ENCODE results near the gene ITGB5. TPM values are rescaled to one million over a fixed set of nuclear protein-coding genes. Genes with fewer than 3 reads are reported as not detected.

ITGB5 gene
- total RNA-seq, 2 donors from 2014 or later: 576 to 592 TPM

GRCh38 chr3:124812291-124813265 lies 74.6 kb downstream of the ITGB5 start:
- DNase-seq (ENCODE audit: low spot score): peak; percentile 67
- TF ChIP-seq CTCF (IDR thresholded peaks at IDR 0.05): no peak
- Histone ChIP-seq H3K9me3 (no peaks in the 10 kb centered on the region), H3K27me3 (replicated peaks; ENCODE audit: insufficient read depth) (no peaks in the 10 kb centered on the region), H3K4me3 (peak overlapping the region; percentile 49), H3K27ac (peak overlapping the region; percentile 86 to 96), H3K4me1 (ENCODE audit: control insufficient read depth in 1 of 2, low read depth in 2 of 2) (peaks cover 48 to 85% of the 10 kb centered on the region in 2 donors), H3K36me3 (peaks cover 39% of the 10 kb centered on the region)
- peak; percentile 80 for ATAC-seq (ENCODE audit: insufficient number of reproducible peaks, low FRiP score, low read depth)

- no peak for TF ChIP-seq CTCF (IDR thresholded peaks at IDR 0.05)
- Histone ChIP-seq H3K27ac (peak overlapping the region; percentile 86 to 96), H3K36me3 (peaks cover 34% of the 10 kb centered on the region), H3K27me3 (replicated peaks; ENCODE audit: insufficient read depth) (no peaks in the 10 kb centered on the region), H3K4me1 (ENCODE audit: control insufficient read depth in 1 of 2, low read depth in 2 of 2) (peaks cover 48 to 83% of the 10 kb centered on the region in 2 donors), H3K4me3 (peak overlapping the region; percentile 49), H3K9me3 (no peaks in the 10 kb centered on the region)
- DNase-seq (ENCODE audit: low spot score) (no peak), ATAC-seq (ENCODE audit: insufficient number of reproducible peaks, low FRiP score, low read depth) (no peak)
Measured at GRCh38 chr3:124811436-124811835, 75.7 kb downstream of the ITGB5 start.

GRCh38 chr3:124810970-124811369 lies 76.2 kb downstream of the ITGB5 start:
- no peak for TF ChIP-seq CTCF (IDR thresholded peaks at IDR 0.05)
- no peak for ATAC-seq (ENCODE audit: insufficient number of reproducible peaks, low FRiP score, low read depth)
- Histone ChIP-seq H3K27ac (peak overlapping the region; percentile 66 to 96), H3K4me1 (ENCODE audit: control insufficient read depth in 1 of 2, low read depth in 2 of 2) (peaks cover 48 to 79% of the 10 kb centered on the region in 2 donors), H3K27me3 (replicated peaks; ENCODE audit: insufficient read depth) (no peaks in the 10 kb centered on the region), H3K4me3 (no peak overlapping the region), H3K9me3 (no peaks in the 10 kb centered on the region), H3K36me3 (peaks cover 31% of the 10 kb centered on the region)
- DNase-seq (ENCODE audit: low spot score): no peak

- H3K4me3 ChIP-seq: no peak overlapping the region
- DNase-seq (ENCODE audit: low spot score) (no peak), ATAC-seq (ENCODE audit: insufficient number of reproducible peaks, low FRiP score, low read depth) (no peak)
- H3K27me3 ChIP-seq (replicated peaks; ENCODE audit: insufficient read depth): no peaks in the 10 kb centered on the region
- no peaks in the 10 kb centered on the region for H3K9me3 ChIP-seq
- H3K27ac ChIP-seq: peak overlapping the region; percentile 66 to 96
- H3K36me3 ChIP-seq: peaks cover 24% of the 10 kb centered on the region
- H3K4me1 ChIP-seq (ENCODE audit: control insufficient read depth in 1 of 2, low read depth in 2 of 2): peaks cover 39 to 59% of the 10 kb centered on the region in 2 donors
- no peak for TF ChIP-seq CTCF (IDR thresholded peaks at IDR 0.05)
Measured at GRCh38 chr3:124809039-124809438, 78.1 kb downstream of the ITGB5 start.

GRCh38 chr3:124805671-124806070 lies 81.5 kb downstream of the ITGB5 start:
- ATAC-seq (ENCODE audit: insufficient number of reproducible peaks, low FRiP score, low read depth) (no peak), DNase-seq (ENCODE audit: low spot score) (no peak)
- Histone ChIP-seq H3K36me3 (peaks cover 44% of the 10 kb centered on the region), H3K27me3 (replicated peaks; ENCODE audit: insufficient read depth) (no peaks in the 10 kb centered on the region), H3K27ac (peak overlapping the region in 1 of 2 donors; percentile 38), H3K4me1 (ENCODE audit: control insufficient read depth in 1 of 2, low read depth in 2 of 2) (peaks cover 22 to 49% of the 10 kb centered on the region in 2 donors), H3K9me3 (no peaks in the 10 kb centered on the region), H3K4me3 (no peak overlapping the region)
- TF ChIP-seq CTCF (IDR thresholded peaks at IDR 0.05): no peak

All from thoracic aorta (tissue), 2 donors.